Measurements from ENCODE around the gene FDXR. TPM values are rescaled to one million over a fixed set of nuclear protein-coding genes. Genes with fewer than 3 reads are reported as not detected.

The FDXR gene
- total RNA-seq (2022; extraction: Qiagen RNA extraction), result 43.0 to 66.9 TPM (median 58.2 TPM) in 5 replicates

GRCh38 chr17:74872313-74873036 is at the start of gene FDXR:
FDXR (minus strand) TSS chr17:74872994; CDS start chr17:74872944, 50 bp downstream.

GRCh38 chr17:74892974-74893911 is 20.4 kb upstream of the FDXR start, which contains the start of gene FADS6:
FADS6 (minus strand) TSS chr17:74893633; CDS start chr17:74893595, 38 bp downstream.

DNA sequence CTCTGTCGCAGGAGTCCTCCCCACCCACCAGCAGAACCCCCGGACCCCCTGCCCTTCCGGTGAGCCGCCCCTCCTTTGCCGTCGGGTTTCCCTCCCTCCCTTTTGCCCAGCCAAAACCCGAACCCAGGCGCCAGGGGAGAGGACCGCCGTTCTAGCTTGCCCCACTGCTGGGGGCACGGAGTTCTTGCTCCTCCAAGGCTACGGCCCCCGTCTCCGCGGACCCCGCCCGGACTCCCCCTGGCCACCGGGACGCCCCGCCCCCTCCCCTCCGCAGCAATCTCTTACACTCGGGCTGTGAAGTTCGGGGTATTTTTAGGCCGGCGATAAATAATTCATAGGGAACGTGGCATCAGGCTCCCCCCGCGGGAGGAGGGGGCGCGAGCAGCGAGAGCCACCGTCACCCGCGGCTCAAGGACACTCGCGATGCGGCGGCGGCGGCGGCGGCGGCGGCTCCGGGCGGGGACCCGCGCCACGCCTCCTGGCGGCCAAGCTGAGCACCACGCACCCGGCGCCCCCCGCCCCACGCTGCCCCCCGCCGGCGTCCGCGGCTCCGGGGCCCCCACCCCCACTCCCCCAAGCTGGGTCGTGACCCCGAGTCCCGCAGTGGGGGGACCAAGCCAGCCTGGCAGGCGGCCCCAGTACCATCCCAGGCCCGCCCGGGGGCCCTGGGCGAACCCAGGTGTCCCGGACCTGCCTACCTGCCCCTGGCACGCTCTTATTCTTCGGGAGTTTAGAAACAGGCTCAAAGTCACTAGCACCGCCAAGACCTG is 13.2 kb downstream of the FDXR start, which contains the start of gene GRIN2C:
Gene GRIN2C, minus strand, starts transcription at position 427 of the 770 bp plus-strand sequence. CDS start 4,793 bp downstream, outside the sequence.

Other genes starting within 250 kb of the FDXR start
- gene CD300E, start 249.3 kb downstream of the FDXR start, total RNA-seq (2022; extraction: Qiagen RNA extraction), result not detected in 5 replicates
- not detected in 5 replicates for gene CD300LF, start 160.1 kb downstream of the FDXR start, total RNA-seq (2022; extraction: Qiagen RNA extraction)
- gene RAB37, start 135.7 kb downstream of the FDXR start, total RNA-seq (2022; extraction: Qiagen RNA extraction), result 0.83 to 1.2 TPM (median 1.2 TPM) in 5 replicates
- 30.9 to 53.3 TPM (median 51.1 TPM) in 5 replicates for gene NHERF1, start 124.4 kb downstream of the FDXR start, total RNA-seq (2022; extraction: Qiagen RNA extraction)
- gene NAT9, start 96.6 kb downstream of the FDXR start, total RNA-seq (2022; extraction: Qiagen RNA extraction), result 45.4 to 52.5 TPM (median 47.2 TPM) in 5 replicates
- gene GRIN2C, start 13.1 kb downstream of the FDXR start, total RNA-seq (2022; extraction: Qiagen RNA extraction), result 0.06 to 0.40 TPM (median 0.18 TPM) in 5 replicates
- 0.03 TPM in 1 of 5 replicates, not detected in the others for gene FADS6, start 20.6 kb upstream of the FDXR start, total RNA-seq (2022; extraction: Qiagen RNA extraction)
- gene USH1G, start 50.3 kb upstream of the FDXR start, total RNA-seq (2022; extraction: Qiagen RNA extraction), result 0.06 to 0.15 TPM (median 0.12 TPM) in 5 replicates
- gene OTOP2, start 51.3 kb upstream of the FDXR start, total RNA-seq (2022; extraction: Qiagen RNA extraction), result 0.04 to 0.09 TPM (median 0.06 TPM) in 4 of 5 replicates, not detected in the other
- gene OTOP3, start 62.9 kb upstream of the FDXR start, total RNA-seq (2022; extraction: Qiagen RNA extraction), result not detected in 5 replicates
- 15.4 to 22.7 TPM (median 20.5 TPM) in 5 replicates for gene HID1, start 99.8 kb upstream of the FDXR start, total RNA-seq (2022; extraction: Qiagen RNA extraction)
- 61.8 to 95.0 TPM (median 90.1 TPM) in 5 replicates for gene CDR2L, start 114.6 kb upstream of the FDXR start, total RNA-seq (2022; extraction: Qiagen RNA extraction)
- gene MRPL58, start 139.7 kb upstream of the FDXR start, total RNA-seq (2022; extraction: Qiagen RNA extraction), result 75.2 to 81.8 TPM (median 75.7 TPM) in 5 replicates
- gene ATP5PD, start 174.0 kb upstream of the FDXR start, total RNA-seq (2022; extraction: Qiagen RNA extraction), result 441 to 627 TPM (median 467 TPM) in 5 replicates
- gene KCTD2, start 174.2 kb upstream of the FDXR start, total RNA-seq (2022; extraction: Qiagen RNA extraction), result 28.7 to 33.4 TPM (median 32.0 TPM) in 5 replicates
- gene SLC16A5, start 215.0 kb upstream of the FDXR start, total RNA-seq (2022; extraction: Qiagen RNA extraction), result 18.7 to 33.7 TPM (median 28.8 TPM) in 5 replicates
- gene ARMC7, start 237.0 kb upstream of the FDXR start, total RNA-seq (2022; extraction: Qiagen RNA extraction), result 15.6 to 21.9 TPM (median 16.6 TPM) in 5 replicates

All from A549 treated with dexamethasone at 1 μM for 4 hours (cell line).